ENCODE measurements around the gene RPF1.

DNA sequence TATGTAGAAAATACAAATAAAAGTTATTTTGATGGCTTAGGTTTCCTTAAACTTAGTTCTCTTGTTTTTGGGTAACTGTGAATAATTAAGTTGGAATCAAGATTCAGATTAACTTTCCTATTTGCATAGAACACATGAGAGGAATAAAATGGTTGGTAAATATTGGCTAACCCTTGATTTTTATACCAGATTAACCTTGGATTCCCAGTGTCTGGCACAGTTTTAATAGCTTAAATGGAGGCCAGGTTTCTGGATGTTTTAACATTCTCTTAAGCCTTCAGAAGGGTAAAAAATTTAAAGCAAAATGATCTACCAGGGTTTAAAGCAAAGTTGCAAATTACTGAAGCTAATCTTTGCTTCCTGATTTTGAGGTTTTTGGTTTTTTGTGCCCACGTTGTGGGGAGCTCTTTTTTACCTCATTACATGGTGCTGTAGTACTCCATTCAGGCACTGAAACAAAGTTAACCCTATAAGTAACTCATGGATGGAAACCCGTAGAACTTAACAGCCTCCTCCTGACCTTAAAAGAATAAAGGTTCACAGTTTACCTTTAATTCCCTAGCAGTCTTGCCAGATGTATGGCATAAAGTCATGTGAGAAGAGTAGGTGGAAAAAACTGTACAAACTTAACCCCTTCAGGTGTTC lies 18.7 kb downstream of the RPF1 start:
- TF ChIP-seq, protein P1, sequence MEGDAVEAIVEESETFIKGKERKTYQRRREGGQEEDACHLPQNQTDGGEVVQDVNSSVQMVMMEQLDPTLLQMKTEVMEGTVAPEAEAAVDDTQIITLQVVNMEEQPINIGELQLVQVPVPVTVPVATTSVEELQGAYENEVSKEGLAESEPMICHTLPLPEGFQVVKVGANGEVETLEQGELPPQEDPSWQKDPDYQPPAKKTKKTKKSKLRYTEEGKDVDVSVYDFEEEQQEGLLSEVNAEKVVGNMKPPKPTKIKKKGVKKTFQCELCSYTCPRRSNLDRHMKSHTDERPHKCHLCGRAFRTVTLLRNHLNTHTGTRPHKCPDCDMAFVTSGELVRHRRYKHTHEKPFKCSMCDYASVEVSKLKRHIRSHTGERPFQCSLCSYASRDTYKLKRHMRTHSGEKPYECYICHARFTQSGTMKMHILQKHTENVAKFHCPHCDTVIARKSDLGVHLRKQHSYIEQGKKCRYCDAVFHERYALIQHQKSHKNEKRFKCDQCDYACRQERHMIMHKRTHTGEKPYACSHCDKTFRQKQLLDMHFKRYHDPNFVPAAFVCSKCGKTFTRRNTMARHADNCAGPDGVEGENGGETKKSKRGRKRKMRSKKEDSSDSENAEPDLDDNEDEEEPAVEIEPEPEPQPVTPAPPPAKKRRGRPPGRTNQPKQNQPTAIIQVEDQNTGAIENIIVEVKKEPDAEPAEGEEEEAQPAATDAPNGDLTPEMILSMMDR (IDR thresholded peaks at IDR 0.05; ENCODE audit: insufficient read depth, low read depth, low read length), result no peak
- no peak for TF ChIP-seq EZH2 (IDR thresholded peaks at IDR 0.05; ENCODE audit: insufficient read depth, low read length)
